ENCODE results near the gene GSN.

Gene GSN

GRCh38 chr9:121246821-121247561 is 21.0 kb upstream of the GSN start:
- DNase-seq = no peak

- DNase-seq = no peak
Observed at GRCh38 chr9:121249563-121249962, 18.4 kb upstream of the GSN start.

GRCh38 chr9:121252104-121252851 is 15.7 kb upstream of the GSN start:
- no peak for DNase-seq

- DNase-seq = no peak
Observed at GRCh38 chr9:121253162-121253561, 14.8 kb upstream of the GSN start.

GRCh38 chr9:121253821-121254501 is 14.0 kb upstream of the GSN start:
- no peak for DNase-seq

GRCh38 chr9:121259498-121259897 is 8.5 kb upstream of the GSN start:
- DNase-seq = no peak

GRCh38 chr9:121259935-121260334 is 8.0 kb upstream of the GSN start:
- no peak for DNase-seq

GRCh38 chr9:121260457-121261106 is 7.4 kb upstream of the GSN start:
- no peak for DNase-seq

- no peak for DNase-seq
Observed at GRCh38 chr9:121261107-121261460, 6.9 kb upstream of the GSN start.

GRCh38 chr9:121261755-121262154 is 6.2 kb upstream of the GSN start:
- no peak for DNase-seq

GRCh38 chr9:121262423-121262822 is 5.5 kb upstream of the GSN start:
- no peak for DNase-seq

- DNase-seq = no peak
Observed at GRCh38 chr9:121262953-121263352, 5.0 kb upstream of the GSN start.

GRCh38 chr9:121266356-121266755 is 1.6 kb upstream of the GSN start:
- DNase-seq = no peak

- no peak for DNase-seq
Observed at GRCh38 chr9:121266906-121267650, 884 bp upstream of the GSN start.

- DNase-seq = no peak
Observed at GRCh38 chr9:121268598-121268850, 562 bp downstream of the GSN start.

GRCh38 chr9:121268851-121269641 is 1.1 kb downstream of the GSN start:
- DNase-seq = no peak

- no peak for DNase-seq
Observed at GRCh38 chr9:121269642-121270254, 1.8 kb downstream of the GSN start.

- no peak for DNase-seq
Observed at GRCh38 chr9:121271368-121272341, 3.7 kb downstream of the GSN start.

GRCh38 chr9:121272401-121272948 is 4.5 kb downstream of the GSN start:
- DNase-seq = no peak

Data from stimulated activated CD4-positive, alpha-beta T cell treated with anti-CD3 and anti-CD28 coated beads, Interleukin-2, amount 100 ng/mL, for 48 hours (primary cell).